Right hindlimb (tissue), 1 donor: ENCODE results near the gene ZNF541.
"Not testable (repeated sequence)": the region's sequence is repeated elsewhere in the genome, so short reads cannot be mapped to it uniquely, and the experiment has no call there.

ENCODE experiments used
- DNase-seq: peaks from one replicate; pipeline ENCODE4 v3.0.0-alpha.2; 2018

ZNF541 gene

GRCh38 chr19:47598407-47599349 is 25.7 kb upstream of the ZNF541 start:
- DNase-seq, result peak; percentile 47

- no peak for DNase-seq
Measured at GRCh38 chr19:47595944-47596343, 23.0 kb upstream of the ZNF541 start.

- DNase-seq, result no peak
Measured at GRCh38 chr19:47593860-47594259, 20.9 kb upstream of the ZNF541 start.

GRCh38 chr19:47589824-47590223 is 16.9 kb upstream of the ZNF541 start:
- no peak for DNase-seq

GRCh38 chr19:47587295-47587694 is 14.3 kb upstream of the ZNF541 start:
- no peak for DNase-seq

- DNase-seq, result not testable (repeated sequence)
Measured at GRCh38 chr19:47583161-47583560, 10.2 kb upstream of the ZNF541 start.

GRCh38 chr19:47582320-47582909 is 9.5 kb upstream of the ZNF541 start:
- DNase-seq, result no peak

- no peak for DNase-seq
Measured at GRCh38 chr19:47581605-47582319, 8.8 kb upstream of the ZNF541 start.

GRCh38 chr19:47580397-47580796 is 7.4 kb upstream of the ZNF541 start:
- no peak for DNase-seq

- DNase-seq, result no peak
Measured at GRCh38 chr19:47572635-47573034, 313 bp downstream of the ZNF541 start.

- no peak for DNase-seq
Measured at GRCh38 chr19:47569331-47569730, 3.6 kb downstream of the ZNF541 start.

- no peak for DNase-seq
Measured at GRCh38 chr19:47564081-47564480, 8.9 kb downstream of the ZNF541 start.

- no peak for DNase-seq
Measured at GRCh38 chr19:47561440-47562057, 11.4 kb downstream of the ZNF541 start.

GRCh38 chr19:47560999-47561398 is 11.9 kb downstream of the ZNF541 start:
- no peak for DNase-seq

- DNase-seq, result no peak
Measured at GRCh38 chr19:47550129-47550528, 22.8 kb downstream of the ZNF541 start.

- DNase-seq, result no peak
Measured at GRCh38 chr19:47549261-47549862, 23.6 kb downstream of the ZNF541 start.

GRCh38 chr19:47547199-47547598 is 25.7 kb downstream of the ZNF541 start:
- no peak for DNase-seq

GRCh38 chr19:47545061-47545948 is 27.6 kb downstream of the ZNF541 start:
- no peak for DNase-seq

- DNase-seq, result no peak
Measured at GRCh38 chr19:47544476-47544875, 28.5 kb downstream of the ZNF541 start.

- DNase-seq, result no peak
Measured at GRCh38 chr19:47544075-47544474, 28.9 kb downstream of the ZNF541 start.

- DNase-seq, result no peak
Measured at GRCh38 chr19:47542030-47542475, 30.9 kb downstream of the ZNF541 start.

GRCh38 chr19:47541518-47541917 is 31.4 kb downstream of the ZNF541 start:
- DNase-seq, result no peak
